ENCODE measurements around the gene HDGF. TPM values are rescaled to one million over a fixed set of nuclear protein-coding genes. Genes with fewer than 3 reads are reported as not detected.
"Not testable (repeated sequence)": the region's sequence is repeated elsewhere in the genome, so short reads cannot be mapped to it uniquely, and the experiment has no call there.

Gene HDGF
- total and polyA plus RNA-seq, 4 experiments from 2014 or later: 23.8 to 97.0 (median 71.3) TPM

DNA sequence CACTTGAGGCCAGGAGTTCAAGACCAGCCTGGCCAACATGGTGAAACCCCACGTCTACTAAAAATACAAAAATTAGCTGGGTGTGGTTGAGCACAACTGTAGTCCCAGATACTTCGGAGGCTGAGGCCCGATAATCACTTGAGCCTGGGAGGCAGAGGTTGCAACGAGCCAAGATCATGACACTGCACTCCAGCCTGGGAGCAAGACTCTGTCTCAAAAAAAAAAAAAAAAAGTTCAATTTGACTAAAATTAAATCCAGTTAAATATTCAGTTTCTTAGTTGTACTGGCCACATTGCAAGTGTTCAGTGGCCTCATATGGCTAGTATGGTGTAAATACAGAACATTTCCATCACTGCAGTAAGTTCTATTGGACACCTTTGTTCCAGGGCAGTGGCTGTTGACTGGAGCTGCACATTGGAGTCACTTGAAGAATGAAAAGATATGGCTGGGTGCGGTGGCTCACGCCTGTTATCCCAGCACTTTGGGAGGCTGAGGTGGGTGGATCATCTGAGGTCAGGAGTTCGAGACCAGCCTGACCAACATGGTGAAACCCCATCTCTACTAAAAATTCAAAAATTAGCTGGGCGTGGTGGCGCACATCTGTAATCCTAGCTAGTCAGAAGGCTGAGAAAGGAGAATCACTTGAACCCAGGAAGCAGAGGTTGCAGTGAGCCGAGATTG is 6.2 kb upstream of the HDGF start:
- H3K27ac Mint-ChIP-seq: peak overlapping the region in 1 of 7 donors; percentile 13
- H3K27me3 Mint-ChIP-seq; H3K36me3 Mint-ChIP-seq; H3K4me3 ChIP-seq (ENCODE audit: low read length in 2 of 2); H3K4me1 ChIP-seq (ENCODE audit: insufficient read depth, low read length); DNase-seq; H3K9me3 ChIP-seq (ENCODE audit: control insufficient read depth in 1 of 2, low read length in 2 of 2); H3K27ac ChIP-seq (ENCODE audit: low read depth, low read length); H3K27me3 ChIP-seq (ENCODE audit: insufficient read depth, low read length); H3K9me3 Mint-ChIP-seq; intact Hi-C loops (cut with micrococcal nuclease); H3K36me3 ChIP-seq (ENCODE audit: insufficient read depth, low read length); H3K4me3 Mint-ChIP-seq: not testable (repeated sequence)
- peaks cover 4 to 17% (median 11%) of the 10 kb centered on the region in 4 donors for H3K4me1 Mint-ChIP-seq
- CTCF ChIA-PET (ENCODE audit: partially characterized antibody): interaction anchor here (0.9 to 2.4 kb wide), 2 partner anchors 11 to 68 kb away, joined by 3 to 8 read pairs; no protein-coding TSS in a partner anchor
- POLR2A ChIA-PET (ENCODE audit: partially characterized antibody): interaction anchor here (1.3 kb wide), 1 partner anchor 9 kb away, joined by 4 read pairs; the partner anchor contains the start of gene PRCC

DNA sequence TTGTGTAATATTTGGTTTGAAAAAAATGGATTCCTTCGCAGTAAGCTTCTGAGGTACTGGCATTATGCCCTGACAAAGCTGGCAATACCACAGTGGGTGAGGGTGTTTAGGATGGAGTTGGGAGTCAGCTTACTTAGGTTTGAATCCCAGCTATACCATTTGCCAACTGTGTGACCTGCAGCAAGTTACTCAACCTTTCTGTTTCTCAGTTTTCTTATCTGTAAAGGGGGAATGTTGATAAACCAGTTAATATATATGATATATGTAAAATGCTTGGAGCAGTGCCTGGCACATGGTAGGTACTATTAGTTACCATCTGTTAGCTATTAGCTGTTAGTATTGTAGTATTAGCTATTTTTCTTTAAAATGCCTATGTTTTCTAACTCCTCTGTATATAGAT is 4.9 kb upstream of the HDGF start:
- H3K9me3 Mint-ChIP-seq: no peaks in the 10 kb centered on the region
- ChIA-PET POLR2A (ENCODE audit: partially characterized antibody) (interaction anchor here (1.1 to 3.4 kb wide), 3 partner anchors 9 to 15 kb away, joined by 3 to 17 read pairs (median 3); partner anchors contain the start of genes MRPL24 and PRCC), CTCF (ENCODE audit: partially characterized antibody) (interaction anchor here (0.7 to 2.4 kb wide), 5 partner anchors 30 to 150 kb away, joined by 3 to 8 read pairs (median 3); partner anchors contain the start of gene NTRK1)
- H3K9me3 ChIP-seq (ENCODE audit: control insufficient read depth in 1 of 2, low read length in 2 of 2): no peaks in the 10 kb centered on the region
- intact Hi-C loops (cut with micrococcal nuclease): no loop called here
- H3K36me3 ChIP-seq (ENCODE audit: insufficient read depth, low read length): no peaks in the 10 kb centered on the region
- no peak overlapping the region for H3K27ac ChIP-seq (ENCODE audit: low read depth, low read length)
- H3K4me3 ChIP-seq (ENCODE audit: low read length in 2 of 2): no peak overlapping the region
- no peaks in the 10 kb centered on the region for H3K27me3 Mint-ChIP-seq
- peaks cover 0 to 5% of the 10 kb centered on the region in 2 donors for H3K36me3 Mint-ChIP-seq
- peaks cover 9 to 30% (median 16%) of the 10 kb centered on the region in 4 donors for H3K4me1 Mint-ChIP-seq
- no peak for DNase-seq
- H3K4me1 ChIP-seq (ENCODE audit: insufficient read depth, low read length): peaks cover 12% of the 10 kb centered on the region
- no peaks in the 10 kb centered on the region for H3K27me3 ChIP-seq (ENCODE audit: insufficient read depth, low read length)
- no peak overlapping the region for H3K4me3 Mint-ChIP-seq
- no peak overlapping the region for H3K27ac Mint-ChIP-seq

DNA sequence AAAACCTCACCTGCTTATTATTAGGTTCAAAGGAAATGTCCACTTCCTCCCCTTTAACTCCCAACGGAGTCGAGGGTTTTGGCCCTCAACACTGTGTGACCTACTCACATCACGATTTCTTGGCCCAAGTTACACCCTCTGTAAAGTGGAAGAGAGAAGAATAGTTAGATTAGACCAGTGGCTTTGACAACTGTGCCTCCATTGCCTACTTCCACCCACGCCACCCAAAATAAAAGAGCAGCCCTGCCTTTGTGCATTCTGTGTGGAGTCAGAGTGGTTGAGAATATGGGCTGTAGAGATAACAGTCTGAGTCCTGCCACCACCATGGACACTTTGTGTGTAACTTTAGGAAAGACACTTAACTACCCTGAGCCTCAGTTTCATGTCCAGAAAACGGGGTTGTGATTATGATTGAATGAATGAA is 4.1 kb upstream of the HDGF start:
- peaks cover 0 to 7% of the 10 kb centered on the region in 2 donors for H3K36me3 Mint-ChIP-seq
- ChIA-PET CTCF (ENCODE audit: partially characterized antibody) (interaction anchor here (1.3 to 2.4 kb wide), 4 partner anchors 29 to 150 kb away, joined by 3 to 8 read pairs (median 4); partner anchors contain the start of gene NTRK1), POLR2A (ENCODE audit: partially characterized antibody) (interaction anchor here (3.4 kb wide), 1 partner anchor 11 kb away, joined by 17 read pairs; the partner anchor contains the start of gene PRCC)
- no peaks in the 10 kb centered on the region for H3K36me3 ChIP-seq (ENCODE audit: insufficient read depth, low read length)
- H3K4me3 ChIP-seq (ENCODE audit: low read length in 2 of 2): no peak overlapping the region
- no peak for DNase-seq
- peaks cover 12% of the 10 kb centered on the region for H3K4me1 ChIP-seq (ENCODE audit: insufficient read depth, low read length)
- no peak overlapping the region for H3K27ac ChIP-seq (ENCODE audit: low read depth, low read length)
- H3K27me3 Mint-ChIP-seq: no peaks in the 10 kb centered on the region
- no peak overlapping the region for H3K4me3 Mint-ChIP-seq
- no peaks in the 10 kb centered on the region for H3K9me3 Mint-ChIP-seq
- intact Hi-C loops (cut with micrococcal nuclease): no loop called here
- H3K27me3 ChIP-seq (ENCODE audit: insufficient read depth, low read length): no peaks in the 10 kb centered on the region
- peaks cover 9 to 31% (median 16%) of the 10 kb centered on the region in 4 donors for H3K4me1 Mint-ChIP-seq
- H3K27ac Mint-ChIP-seq: no peak overlapping the region
- H3K9me3 ChIP-seq (ENCODE audit: control insufficient read depth in 1 of 2, low read length in 2 of 2): no peaks in the 10 kb centered on the region

DNA sequence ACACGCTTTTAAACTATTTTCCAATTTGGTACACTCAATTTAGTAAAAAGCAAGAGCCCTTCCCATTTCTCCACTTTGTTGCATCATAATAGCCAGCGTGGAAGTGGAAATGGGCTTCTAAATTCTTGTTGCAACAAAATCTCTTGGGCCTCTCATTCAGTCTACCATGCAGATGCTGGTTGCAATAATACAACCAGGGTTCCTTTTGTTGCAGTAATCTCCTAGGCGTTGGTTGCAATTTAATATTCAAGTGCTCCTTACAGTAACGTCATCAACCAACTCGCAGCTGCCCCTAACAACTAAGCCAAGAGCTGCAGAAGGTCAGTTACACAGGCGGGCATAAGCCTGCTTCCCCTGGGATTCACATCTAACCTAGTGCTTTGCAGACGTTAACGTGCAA is 2.7 kb upstream of the HDGF start:
- Histone ChIP-seq H3K27me3 (ENCODE audit: insufficient read depth, low read length) (no peaks in the 10 kb centered on the region), H3K27ac (ENCODE audit: low read depth, low read length) (no peak overlapping the region), H3K4me3 (ENCODE audit: low read length in 2 of 2) (no peak overlapping the region), H3K36me3 (ENCODE audit: insufficient read depth, low read length) (no peaks in the 10 kb centered on the region), H3K4me1 (ENCODE audit: insufficient read depth, low read length) (peaks cover 22% of the 10 kb centered on the region), H3K9me3 (ENCODE audit: control insufficient read depth in 1 of 2, low read length in 2 of 2) (no peaks in the 10 kb centered on the region)
- DNase-seq: no peak
- Mint-ChIP-seq H3K4me3 (no peak overlapping the region), H3K27ac (no peak overlapping the region), H3K36me3 (peaks cover 0 to 13% of the 10 kb centered on the region in 2 donors), H3K9me3 (no peaks in the 10 kb centered on the region), H3K27me3 (no peaks in the 10 kb centered on the region), H3K4me1 (peaks cover 18 to 44% (median 27%) of the 10 kb centered on the region in 4 donors)
- ChIA-PET CTCF (ENCODE audit: partially characterized antibody) (no interaction called here), POLR2A (ENCODE audit: partially characterized antibody) (interaction anchor here (3.4 to 4.6 kb wide), 2 partner anchors 12 to 27 kb away, joined by 17 to 65 read pairs; partner anchors contain the start of genes ISG20L2, METTL25B and PRCC)
- intact Hi-C loops (cut with micrococcal nuclease): no loop called here

DNA sequence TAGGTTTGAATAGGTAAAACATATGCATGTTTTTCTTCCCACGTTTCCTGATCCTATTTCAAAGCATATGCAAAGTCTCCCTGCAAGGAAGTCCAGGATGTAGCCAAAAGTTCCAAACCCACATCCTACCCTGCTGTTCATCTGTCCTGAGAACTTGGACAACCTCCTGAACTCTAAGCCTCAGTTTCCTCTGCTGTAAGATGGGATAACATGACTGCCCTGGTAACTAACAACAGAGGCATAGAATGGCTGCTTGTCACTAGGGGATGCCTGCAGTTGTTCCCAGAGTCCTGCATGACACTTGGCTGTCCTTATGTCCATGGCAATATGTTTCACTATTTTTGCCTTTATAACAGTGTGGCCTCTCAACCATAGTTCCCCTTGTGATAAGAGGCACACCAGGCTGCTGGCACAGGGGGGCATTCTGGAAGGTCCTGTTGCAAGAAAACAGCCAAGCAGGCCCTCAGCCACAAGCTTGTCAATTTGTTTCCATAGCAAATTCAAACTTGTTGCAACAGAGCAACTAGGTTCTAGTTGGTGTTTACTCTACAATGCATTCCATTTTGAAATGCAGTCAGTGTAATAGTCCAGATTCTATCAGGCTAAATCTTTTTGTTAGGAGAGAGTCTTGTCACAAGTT is 1.5 kb upstream of the HDGF start:
- no peaks in the 10 kb centered on the region for H3K9me3 ChIP-seq (ENCODE audit: control insufficient read depth in 1 of 2, low read length in 2 of 2)
- no peaks in the 10 kb centered on the region for H3K9me3 Mint-ChIP-seq
- peaks cover 28 to 52% (median 38%) of the 10 kb centered on the region in 4 donors for H3K4me1 Mint-ChIP-seq
- H3K27me3 Mint-ChIP-seq: no peaks in the 10 kb centered on the region
- H3K4me3 ChIP-seq (ENCODE audit: low read length in 2 of 2): peak overlapping the region in 1 of 2 donors; percentile 88
- peak overlapping the region; percentile 87 to 97 (median 92) for H3K4me3 Mint-ChIP-seq
- DNase-seq: no peak
- CTCF ChIA-PET (ENCODE audit: partially characterized antibody): interaction anchor here (1.0 to 3.9 kb wide), 5 partner anchors 11 to 107 kb away, joined by 3 to 34 read pairs (median 8); partner anchors contain the start of genes ISG20L2, METTL25B, MRPL24 and PRCC
- peaks cover 34% of the 10 kb centered on the region for H3K4me1 ChIP-seq (ENCODE audit: insufficient read depth, low read length)
- H3K27ac ChIP-seq (ENCODE audit: low read depth, low read length): peak overlapping the region; percentile 82
- H3K27ac Mint-ChIP-seq: peak overlapping the region in 6 of 7 donors; percentile 85 to 95 (median 93)
- H3K36me3 Mint-ChIP-seq: peaks cover 0 to 13% of the 10 kb centered on the region in 2 donors
- intact Hi-C loops (cut with micrococcal nuclease): no loop called here
- H3K27me3 ChIP-seq (ENCODE audit: insufficient read depth, low read length): no peaks in the 10 kb centered on the region
- POLR2A ChIA-PET (ENCODE audit: partially characterized antibody): interaction anchor here (1.1 to 4.6 kb wide), 6 partner anchors 11 to 63 kb away, joined by 3 to 103 read pairs (median 39); partner anchors contain the start of genes ISG20L2, METTL25B, MRPL24 and PRCC
- no peaks in the 10 kb centered on the region for H3K36me3 ChIP-seq (ENCODE audit: insufficient read depth, low read length)

DNA sequence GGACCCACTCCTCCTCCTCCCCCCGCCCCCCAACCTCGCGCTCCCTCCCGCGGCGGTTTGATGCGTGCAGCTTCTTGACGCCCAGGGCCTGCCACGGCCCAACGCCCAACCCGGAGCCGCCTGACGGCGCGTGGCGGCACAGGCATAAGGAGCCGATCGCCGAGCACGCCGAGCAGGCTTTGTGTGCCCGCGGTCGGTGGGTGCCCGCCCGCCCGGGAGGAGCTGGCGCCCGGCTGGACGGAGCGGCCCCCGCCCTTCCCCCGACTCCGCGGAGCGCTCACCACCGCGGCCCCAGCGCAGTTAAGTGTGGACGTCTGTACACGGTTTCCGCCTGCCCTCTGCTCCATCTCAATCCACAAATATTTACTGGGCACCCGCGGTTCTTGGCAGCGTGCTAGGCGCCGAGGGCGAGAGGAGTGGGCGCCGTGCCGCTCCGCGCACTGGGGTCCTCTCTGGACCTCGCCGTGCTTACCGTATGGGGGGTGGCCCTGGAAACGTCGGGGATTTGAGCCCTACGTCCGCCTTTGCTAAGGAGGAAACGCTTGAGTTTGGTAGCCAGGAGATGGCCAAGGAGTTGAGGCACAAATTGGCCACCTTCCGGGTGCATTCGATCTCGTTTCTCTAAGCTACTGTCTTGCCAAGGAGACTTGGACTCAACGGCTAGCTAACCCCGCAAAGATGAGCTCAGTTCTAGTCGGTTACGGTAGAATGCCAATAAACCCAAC is 444 bp upstream of the HDGF start:
- Histone ChIP-seq H3K27ac (ENCODE audit: low read depth, low read length) (peak overlapping the region; percentile 82), H3K4me3 (ENCODE audit: low read length in 2 of 2) (peak overlapping the region; percentile 42 to 88), H3K4me1 (ENCODE audit: insufficient read depth, low read length) (peaks cover 44% of the 10 kb centered on the region), H3K9me3 (ENCODE audit: control insufficient read depth in 1 of 2, low read length in 2 of 2) (no peaks in the 10 kb centered on the region), H3K27me3 (ENCODE audit: insufficient read depth, low read length) (no peaks in the 10 kb centered on the region), H3K36me3 (ENCODE audit: insufficient read depth, low read length) (no peaks in the 10 kb centered on the region)
- peak; percentile 91 to 98 (median 93) for DNase-seq
- peaks cover 0 to 13% of the 10 kb centered on the region in 2 donors for H3K36me3 Mint-ChIP-seq
- no peaks in the 10 kb centered on the region for H3K27me3 Mint-ChIP-seq
- peak overlapping the region; percentile 87 to 97 (median 92) for H3K4me3 Mint-ChIP-seq
- H3K4me1 Mint-ChIP-seq: peaks cover 36 to 62% (median 47%) of the 10 kb centered on the region in 4 donors
- ChIA-PET POLR2A (ENCODE audit: partially characterized antibody) (interaction anchor here (0.6 to 4.6 kb wide), 16 partner anchors 10 to 469 kb away, joined by 3 to 103 read pairs (median 4); partner anchors contain the start of genes ISG20L2, MEF2D, METTL25B and MRPL24), CTCF (ENCODE audit: partially characterized antibody) (interaction anchor here (1.0 to 3.9 kb wide), 5 partner anchors 10 to 108 kb away, joined by 3 to 34 read pairs (median 8); partner anchors contain the start of genes ISG20L2, METTL25B, MRPL24 and PRCC)
- no peaks in the 10 kb centered on the region for H3K9me3 Mint-ChIP-seq
- intact Hi-C loops (cut with micrococcal nuclease): loop anchor here (1.0 kb wide), 4 partner anchors 11 to 247 kb away; partner anchors contain the start of genes ISG20L2, METTL25B, MRPL24 and PRCC
- H3K27ac Mint-ChIP-seq: peak overlapping the region; percentile 84 to 95 (median 92)

Data from CD4-positive, alpha-beta memory T cell (primary cell).